DMS79 treated with DMSO at 0.1 percent for 48 hours (cell line): ENCODE measurements around the gene PRKX.
"Not testable (repeated sequence)": the region's sequence is repeated elsewhere in the genome, so short reads cannot be mapped to it uniquely, and the experiment has no call there.

Source experiments
- DNase-seq: peaks from one replicate; lab custom pipeline; 2025; lab: John Stamatoyannopoulos, UW

The PRKX gene

DNA sequence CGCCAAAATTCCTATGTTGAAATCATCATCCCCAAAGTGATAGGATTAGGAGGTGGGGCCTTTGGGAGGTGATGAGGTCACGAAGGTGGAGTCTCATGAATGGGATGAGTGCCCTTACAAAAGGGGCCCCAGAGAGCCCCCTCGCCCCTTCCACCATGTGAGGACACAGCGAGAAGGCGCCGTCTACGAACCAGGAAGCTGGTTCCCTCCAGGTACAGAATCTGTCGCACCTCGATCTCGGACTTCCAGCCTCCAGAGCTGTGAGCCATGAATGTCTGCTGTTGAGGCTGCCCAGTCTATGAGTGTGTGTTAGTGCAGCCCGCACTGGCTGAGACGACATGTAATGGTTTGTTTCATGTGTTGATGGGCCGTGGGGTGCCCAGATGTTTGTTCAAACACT lies 60.3 kb downstream of the PRKX start:
- DNase-seq: no peak

DNA sequence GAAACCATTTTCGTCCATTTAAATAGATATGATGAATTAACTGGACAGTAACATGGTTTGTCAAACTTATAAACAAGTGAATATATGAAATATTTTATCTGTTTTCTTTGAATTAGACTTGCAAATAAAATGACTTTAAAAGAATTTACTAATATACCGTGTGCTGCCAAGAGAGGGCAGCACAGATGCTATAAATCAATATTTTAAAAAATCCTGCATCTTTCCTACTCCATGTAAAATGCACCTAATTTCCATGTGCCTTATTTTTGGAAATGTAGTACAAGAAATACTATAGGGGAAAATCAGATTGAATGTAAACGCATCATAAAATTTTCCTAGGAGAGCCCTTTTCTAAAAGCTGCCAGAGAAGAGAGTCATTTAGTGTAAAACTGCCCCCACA lies 62.2 kb downstream of the PRKX start:
- DNase-seq: no peak

DNA sequence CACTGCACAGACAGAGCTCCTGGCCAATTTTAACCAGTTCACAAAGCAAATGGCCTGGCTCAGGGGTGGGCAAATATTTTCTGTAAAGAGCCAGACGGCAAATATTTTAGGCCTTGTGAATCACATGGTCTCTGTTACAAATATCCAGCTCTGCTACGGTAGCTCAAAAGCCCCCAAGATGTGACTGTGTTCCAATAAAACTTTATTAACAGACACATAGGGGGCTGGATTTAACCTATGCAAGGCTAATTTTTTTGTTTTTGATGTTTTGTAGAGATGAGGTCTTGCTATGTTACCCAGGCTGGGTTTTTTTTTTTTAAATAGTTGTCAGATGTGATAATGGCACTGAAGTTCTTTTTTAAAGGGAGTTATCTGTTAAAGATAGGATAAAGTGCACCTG lies 65.4 kb downstream of the PRKX start:
- DNase-seq: no peak

DNA sequence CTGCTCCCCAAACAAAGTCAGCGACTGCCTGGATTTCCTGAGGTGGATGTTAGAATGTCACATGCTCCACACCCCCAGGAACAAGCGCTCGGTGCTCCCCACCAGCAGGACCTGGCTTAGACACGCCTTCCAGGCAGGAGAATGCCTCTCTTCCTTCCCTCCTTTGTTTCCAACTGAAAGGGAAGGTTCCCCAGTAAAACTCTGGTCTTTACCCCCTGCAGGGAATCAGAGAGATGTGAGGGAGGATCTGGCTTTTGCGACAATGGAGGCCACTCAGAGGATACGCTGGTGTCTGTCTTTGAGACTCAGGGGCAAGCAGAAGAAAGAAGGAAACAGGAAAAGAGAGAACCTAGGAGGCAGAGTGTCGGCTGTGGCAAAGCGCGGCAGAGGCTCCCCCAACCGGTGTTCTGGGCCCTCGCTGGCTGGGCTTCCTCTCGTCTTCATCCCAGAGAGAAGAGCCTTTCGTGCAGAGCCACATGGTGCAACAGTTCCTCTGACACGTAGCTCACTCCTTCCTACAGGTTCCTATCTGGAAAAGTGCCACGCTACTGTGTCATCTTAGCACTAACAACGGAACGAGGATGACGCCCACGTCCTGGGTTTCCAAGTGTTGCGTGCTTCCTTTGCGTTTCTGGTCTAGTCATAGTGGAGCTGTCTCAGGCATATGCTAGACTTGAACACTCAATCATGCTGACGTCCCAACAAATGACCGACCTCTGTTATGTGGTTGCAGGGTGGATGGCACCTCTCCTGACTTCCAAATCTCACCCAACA lies 73.4 kb downstream of the PRKX start:
- DNase-seq: not testable (repeated sequence)

DNA sequence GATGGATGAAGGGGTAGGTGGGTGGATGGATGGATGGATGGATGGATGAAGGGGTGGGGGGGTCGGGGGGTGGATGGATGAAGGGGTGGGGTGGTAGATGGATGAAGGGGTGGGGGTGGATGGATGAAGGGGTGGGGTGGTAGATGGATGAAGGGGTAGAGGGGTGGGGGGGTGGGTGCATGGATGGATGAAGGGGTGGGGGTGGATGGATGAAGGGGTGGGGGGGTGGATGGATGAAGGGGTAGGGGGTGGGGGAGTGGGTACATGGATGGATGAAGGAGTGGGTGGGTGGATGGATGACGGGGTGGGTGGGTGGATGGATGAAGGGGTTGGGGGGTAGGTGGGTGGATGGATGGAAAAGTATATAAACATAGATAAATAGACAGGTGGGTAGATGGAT lies 74.2 kb downstream of the PRKX start:
- no peak for DNase-seq

DNA sequence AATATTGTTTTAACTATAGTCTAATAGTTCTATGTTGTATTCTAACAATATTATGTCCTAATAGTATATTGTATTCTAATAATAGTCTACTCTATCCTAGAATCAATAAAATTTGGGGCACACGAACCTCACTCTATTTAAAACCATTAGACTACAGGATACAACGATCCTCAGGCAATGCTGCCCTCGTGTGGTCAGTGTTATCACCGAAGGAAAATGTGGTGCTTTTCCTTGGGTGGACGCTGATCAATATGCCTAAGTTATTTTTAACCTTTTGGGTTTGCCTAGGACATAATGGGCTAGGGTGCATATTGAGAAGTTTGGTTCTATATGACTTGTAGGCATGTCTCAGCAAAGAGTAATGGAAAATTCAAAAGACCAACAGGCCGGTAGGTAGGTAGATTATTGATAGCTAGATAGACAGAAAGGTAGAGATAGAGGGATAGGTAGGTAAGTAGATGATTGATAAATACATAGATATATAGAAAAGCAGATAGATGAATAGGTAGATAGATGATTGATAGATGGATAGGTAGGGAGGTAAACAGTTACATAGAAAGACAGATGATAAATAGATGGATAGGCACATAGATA lies 75.1 kb downstream of the PRKX start:
- no peak for DNase-seq

DNA sequence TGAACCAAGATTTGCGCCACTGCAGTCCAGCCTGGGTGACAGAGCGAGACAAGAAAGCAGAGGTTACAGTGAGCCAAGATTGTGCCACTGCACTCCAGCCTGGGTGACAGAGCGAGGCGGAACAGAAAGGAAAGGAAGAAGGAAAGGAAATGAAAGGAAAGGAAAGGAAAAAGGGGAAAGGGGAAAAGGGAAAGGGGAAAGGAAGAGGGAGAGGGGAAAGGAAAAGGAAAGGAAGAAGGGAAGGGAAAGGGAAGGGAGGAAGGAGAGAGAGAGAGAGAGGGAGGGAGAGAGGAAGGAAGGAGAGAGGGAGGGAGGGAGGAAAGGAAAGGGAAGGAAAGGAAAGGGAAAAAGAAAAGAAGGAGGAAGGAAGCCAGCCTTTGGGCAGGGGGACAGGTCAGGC lies 76.6 kb downstream of the PRKX start:
- no peak for DNase-seq

DNA sequence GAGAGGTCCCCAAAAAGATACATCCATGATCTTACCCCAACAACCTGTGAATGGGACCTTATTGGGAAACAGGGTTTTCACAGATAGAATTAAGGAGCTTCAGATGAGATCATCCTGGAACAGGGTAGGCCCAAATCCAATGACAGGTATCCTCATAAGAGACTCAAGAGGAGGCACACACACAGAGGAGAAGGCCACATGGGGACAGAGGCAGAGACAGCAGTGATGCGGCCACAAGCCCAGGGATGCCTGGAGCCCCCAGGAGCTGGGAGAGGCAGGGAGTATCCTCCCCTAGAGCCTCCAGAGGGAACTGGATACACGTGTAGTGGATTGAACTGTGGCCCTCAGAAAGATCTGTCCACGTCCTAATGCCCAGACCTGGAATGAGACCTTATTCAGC lies 82.3 kb downstream of the PRKX start:
- DNase-seq: no peak

DNA sequence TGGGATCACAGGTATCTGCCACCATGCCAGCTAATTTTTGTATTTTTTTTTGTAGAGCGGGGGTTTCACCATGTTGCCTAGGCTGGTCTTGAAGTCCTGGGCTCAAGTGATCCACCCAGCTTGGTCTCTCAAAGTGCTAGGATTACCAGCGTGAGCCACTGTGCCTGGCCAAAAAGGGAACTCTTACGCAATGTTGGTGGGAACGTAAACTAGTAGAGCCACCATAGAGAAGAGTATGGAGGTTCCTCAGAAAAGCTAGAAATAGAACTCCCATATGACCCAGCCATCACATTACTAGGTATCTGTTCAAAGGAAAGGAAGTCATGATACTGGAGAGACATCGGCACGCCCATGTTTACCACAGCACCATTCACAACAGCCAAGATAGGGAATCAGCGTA lies 85.9 kb downstream of the PRKX start:
- DNase-seq: no peak

DNA sequence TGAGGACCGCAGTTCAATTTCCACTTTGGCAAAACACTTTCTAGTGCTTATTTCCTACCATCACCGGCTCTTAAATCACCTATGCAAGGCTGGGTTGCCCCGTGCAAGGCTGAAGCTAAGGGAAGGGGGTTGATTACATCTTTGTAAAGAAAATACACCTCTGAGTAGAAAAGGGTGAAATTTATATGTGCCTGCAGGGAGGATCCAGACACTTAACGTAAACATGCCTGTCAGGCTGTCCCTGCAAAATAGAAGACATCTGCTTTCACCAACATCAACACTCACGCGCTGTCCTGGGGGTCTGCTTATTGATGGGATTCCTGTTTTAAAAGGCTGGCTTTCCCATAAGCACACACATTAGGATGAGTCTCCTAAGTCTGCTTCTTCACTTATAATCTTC lies 92.0 kb downstream of the PRKX start:
- no peak for DNase-seq

DNA sequence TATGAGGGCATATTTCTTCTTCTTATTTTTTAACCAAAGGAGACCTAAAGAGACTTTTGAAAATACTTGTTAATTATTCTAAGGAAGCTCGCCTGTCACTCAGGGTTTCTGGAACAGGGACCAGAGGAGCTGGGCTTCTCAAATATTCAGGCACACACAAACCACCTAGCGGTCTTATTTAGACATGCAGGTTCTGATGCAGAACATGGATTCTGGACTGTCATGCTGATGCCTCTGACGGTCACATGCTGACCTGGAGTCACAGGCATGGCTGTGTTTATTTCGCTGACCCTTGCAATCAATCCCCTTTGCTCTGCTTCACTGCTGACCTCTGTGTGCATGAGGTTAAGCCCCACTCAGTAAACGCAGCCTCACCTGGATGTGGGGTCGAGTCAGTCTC lies 101.7 kb downstream of the PRKX start:
- not testable (repeated sequence) for DNase-seq

DNA sequence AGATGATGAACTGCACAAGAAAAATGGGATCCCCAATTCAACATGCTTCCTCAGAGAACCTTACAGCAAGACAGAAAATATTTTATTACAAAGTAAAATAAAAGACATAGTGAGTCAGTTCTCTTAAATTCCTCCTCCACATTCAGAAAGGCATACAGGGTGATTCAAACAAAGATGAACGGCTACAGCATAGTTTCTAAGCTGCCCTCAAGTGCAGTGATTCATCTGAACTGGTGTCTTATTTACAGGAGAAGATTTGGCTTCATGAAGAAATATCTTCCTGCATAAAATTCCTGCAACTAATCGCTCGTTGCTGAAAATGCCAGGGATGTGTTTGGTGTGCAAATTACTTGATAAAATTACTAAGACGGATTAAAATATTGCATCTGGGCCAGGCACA lies 103.6 kb downstream of the PRKX start:
- no peak for DNase-seq

DNA sequence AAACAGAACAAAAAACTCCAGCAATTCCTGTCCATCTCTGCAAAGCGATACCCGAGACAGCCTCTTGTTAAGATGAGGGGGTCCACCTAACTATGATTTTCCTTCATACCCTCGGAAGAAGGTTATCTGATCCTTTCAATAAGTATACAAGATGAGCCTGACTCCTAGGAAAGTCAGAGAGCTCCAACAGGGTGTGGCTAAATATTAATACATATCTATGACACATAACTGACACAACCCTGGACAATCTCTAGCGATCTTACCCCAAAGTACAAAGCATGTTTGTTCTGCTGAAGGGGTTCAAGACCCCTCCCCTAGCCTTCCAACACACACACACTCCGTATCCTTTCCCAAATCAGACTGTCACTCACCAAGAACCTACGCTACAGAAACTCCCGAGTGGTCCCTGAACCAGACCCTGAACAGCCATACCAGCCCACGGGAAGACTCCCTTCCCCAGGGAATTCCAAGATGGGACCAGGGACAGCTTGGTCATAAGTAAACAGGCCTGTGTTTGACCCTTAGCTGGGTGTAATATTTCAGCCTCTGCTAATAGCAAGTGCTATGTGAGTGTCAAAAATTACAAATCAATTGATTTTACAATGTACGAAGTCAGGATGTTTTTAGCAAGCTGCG lies 110.3 kb downstream of the PRKX start:
- no peak for DNase-seq

DNA sequence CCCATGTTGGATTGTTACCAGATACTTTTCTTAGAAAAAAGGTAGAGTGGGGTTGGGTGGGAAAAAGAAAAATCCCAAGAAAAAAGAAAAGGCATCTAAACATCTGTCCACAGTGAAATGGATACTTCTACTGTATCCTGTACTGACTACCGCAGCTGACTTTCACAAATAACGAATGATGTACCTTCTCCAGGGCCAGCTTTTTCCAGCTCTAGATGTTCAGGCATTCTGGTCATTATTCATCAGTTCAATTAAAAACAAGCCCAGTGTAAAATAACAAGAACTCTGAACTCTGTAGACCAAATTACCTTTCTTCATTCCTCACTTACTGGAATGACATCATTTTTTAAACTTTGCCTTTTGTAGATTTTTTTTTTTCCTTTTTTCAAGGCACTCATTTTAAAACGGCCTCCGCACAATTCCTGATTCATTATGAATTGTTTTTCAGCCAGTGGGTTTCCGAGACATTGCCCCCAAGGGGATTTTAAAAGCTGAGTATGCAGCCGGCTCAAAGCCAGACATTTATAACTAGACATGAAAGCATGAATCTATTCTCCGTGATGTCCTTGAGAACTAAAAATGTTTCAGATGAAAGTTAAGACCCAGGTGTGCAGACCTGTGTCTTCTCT lies 113.5 kb downstream of the PRKX start:
- no peak for DNase-seq

DNA sequence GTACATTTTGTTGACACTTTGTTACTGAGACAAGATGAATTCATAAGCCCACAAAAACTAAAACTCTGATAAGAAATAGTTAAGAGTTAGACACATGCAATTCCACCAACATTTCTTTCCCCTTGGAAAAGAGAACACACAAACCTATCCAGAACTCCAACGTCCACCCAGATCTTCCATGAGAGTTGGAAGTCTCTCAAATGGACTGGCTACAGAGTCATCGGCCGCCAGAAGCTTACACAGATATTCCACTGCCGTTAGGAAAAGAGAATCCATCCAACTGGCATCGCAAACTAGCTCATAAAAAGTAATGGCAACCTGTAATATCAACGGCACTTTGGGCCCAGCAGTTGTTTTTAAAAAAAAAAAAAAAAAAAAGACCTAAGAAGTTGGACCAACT lies 114.7 kb downstream of the PRKX start:
- DNase-seq: no peak

DNA sequence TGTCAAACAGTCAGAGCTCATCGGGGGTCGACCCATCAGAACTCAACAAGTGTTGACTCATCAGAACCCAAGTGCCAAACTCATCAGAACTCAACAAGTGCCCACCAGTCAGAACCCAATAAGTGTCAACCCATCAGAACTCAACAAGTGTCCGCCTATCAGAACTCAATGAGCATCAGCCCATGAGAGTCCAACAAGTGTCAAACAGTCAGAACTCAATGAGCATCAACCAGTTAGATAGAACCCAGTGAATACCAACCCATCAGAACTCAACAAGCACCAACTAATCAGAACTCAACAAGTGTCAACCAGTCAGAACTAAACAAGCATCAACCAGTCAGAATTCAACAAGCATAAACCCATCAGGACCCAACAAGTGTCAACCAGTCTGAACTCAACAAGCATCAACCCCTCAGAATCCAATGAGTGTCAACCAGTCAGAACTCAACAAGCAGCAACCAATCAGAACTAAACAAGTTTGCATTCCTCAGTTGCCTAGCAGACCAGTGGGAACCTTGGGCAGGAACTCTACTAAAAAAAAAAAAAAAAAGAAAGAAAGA lies 115.3 kb downstream of the PRKX start:
- no peak for DNase-seq

DNA sequence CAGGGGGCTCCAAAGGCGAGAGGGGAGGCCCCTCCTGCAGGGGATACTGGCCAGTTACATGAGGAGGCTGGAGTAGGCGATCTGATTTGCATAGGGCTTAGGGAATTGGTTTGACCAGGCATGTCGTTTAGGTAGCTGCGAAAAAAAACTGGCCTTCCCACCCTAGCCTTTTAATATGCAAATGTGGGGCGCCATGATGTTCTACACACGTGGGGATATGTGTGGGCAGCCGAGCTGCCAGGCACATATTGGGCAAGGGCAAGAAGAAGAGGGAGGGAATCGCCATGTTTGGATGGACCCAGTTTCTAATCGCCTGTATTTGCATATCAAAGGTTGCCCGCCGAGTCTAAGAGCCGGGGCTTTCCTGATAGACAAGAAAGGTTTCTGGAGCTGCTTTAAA lies 121.3 kb downstream of the PRKX start:
- no peak for DNase-seq

DNA sequence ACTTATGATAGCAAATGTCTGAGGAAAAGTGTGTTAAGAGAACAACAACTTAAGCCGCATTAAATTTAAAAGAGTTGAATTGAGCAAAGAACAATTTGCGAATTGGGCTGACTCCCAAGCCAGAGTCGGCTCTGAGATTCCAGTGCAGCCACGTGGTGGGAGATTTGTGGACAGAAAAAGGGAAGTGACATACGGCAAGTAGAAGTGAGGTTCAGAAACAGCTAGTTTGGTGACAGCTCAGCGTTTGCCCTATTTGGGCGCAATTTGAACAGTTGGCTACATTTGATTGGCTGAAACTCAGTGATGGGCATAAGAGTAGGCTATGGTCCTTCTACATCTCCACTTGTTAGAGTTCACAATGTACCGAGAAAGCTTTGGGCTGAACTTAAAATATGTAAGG lies 124.0 kb downstream of the PRKX start:
- no peak for DNase-seq

DNA sequence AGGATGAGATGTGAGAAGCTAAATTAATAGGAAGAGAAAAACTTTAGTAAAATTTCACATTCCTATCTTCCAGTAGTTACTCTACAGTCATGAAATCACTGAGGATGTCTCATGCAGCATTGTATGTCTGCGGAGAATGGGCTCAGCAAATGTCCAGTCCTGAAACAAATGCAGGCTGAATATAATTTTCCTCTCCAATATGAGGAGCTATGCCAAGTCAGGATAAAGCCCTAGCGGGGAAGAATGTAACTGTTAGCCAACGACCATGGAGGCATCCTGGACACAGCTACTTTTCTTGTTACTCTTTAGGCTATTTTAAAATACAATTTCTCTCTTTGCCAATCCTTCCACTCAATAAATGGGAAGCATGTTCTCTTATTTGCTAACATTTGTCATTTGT lies 127.7 kb downstream of the PRKX start:
- DNase-seq: no peak

DNA sequence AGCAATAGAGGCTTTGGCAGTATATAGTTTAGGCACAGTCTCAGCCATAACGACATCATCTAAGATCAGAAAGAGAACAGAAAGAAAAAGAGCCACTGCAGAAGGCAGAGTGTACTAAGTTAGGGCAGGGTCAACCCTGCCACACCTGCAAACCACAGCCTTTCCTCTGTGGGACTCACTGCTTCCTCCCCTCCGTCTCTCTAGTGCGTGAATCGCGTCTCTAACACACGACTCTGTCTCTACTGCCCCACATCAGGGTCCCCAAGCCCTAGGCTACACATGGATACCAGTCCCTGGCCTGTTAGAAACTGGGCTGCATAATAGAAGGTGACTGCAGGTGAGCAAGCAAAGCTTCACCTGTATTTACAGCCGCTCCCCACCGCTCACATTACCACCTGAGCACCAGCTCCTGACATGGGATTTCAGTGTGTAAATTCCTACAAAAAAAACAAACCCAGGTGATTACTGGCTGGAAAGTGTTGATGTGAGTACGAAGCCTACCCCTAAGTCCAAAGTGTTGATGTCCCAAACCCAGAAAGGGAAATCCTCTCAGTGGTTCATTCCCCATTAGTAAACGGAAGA lies 128.9 kb downstream of the PRKX start:
- no peak for DNase-seq

DNA sequence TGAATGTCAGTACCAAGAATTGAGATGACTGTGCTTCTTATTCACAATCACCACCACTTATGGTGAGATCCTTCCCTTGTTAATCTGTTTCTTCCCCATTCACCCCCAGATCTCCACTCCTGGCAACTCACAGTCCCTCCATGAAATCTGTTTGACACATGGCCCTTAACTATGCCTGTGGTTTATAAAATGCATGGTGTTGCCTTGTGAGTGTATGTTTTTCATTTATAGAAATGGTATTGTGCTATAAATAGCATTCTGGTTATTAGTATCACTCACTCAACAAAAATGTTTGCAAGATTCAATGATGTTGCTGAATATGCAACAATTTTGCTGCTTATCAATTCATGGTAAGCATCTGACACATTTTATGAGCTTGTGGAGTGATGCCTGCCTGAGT lies 131.0 kb downstream of the PRKX start:
- no peak for DNase-seq

DNA sequence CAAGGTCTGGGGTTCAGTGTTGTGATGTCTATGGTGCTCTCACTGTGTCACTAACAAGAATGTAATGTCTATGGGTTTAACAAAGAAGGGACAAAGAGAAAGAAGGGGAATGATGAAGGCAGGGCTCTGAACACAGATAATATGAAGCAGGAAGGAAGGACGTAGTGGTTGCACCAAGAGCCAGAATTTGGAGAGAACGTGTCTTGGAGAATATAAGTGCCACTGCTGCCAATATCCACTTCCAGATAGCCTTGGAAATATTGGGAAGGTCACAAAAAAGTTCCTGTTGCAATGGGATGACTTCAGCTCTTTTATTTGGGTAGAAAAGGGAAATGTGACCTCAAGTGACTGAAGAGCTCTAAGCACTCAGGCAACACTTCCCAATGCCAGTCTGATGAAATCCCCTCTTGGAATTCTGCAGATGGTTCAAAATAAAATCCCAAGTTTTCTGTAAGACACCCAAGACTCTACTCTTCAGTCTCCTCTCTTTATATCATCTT lies 131.8 kb downstream of the PRKX start:
- DNase-seq: no peak
